ENCODE measurements around the gene UPF2. TPM values are rescaled to one million over a fixed set of nuclear protein-coding genes. Genes with fewer than 3 reads are reported as not detected.

UPF2 gene
- total and polyA plus RNA-seq, 8 donors = 6.1 to 12.5 (median 9.0) TPM

DNA sequence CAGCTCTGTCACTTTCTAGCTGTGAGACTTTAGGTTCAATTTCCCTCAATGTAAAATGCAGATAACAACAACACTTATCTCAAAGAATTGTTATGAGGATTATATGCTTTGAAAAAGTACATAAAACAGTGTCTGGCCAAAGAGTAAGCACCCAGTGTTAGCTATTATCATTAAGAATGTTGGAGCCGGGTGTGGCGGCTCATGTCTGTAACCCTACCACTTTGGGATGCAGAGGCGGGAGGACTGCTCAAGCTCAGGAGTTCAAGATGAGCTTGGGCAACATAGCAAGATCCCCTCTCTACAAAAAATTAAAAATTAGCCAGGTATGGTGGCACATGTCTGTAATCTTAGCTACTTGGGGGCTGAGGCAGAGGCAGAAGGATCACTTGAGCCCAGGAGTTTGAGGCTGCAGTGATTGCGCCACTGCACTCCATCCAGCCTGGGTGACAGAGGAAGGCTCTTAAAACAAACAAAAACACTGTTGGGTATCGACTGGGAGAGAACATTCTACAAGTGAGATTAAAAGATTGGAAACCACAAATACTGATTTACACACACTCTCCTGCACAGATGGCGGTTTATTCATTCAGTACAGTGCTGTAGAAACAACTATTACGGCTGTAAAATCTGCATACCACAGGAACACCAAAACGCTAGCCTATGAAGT lies 112.2 kb downstream of the UPF2 start:
- intact Hi-C loops (cut with DNase I) = no loop called here
- WGBS, 2 donors = 95 to 96% methylated on average over 8 of the region's 8 CpGs
- TF ChIP-seq, protein P1, sequence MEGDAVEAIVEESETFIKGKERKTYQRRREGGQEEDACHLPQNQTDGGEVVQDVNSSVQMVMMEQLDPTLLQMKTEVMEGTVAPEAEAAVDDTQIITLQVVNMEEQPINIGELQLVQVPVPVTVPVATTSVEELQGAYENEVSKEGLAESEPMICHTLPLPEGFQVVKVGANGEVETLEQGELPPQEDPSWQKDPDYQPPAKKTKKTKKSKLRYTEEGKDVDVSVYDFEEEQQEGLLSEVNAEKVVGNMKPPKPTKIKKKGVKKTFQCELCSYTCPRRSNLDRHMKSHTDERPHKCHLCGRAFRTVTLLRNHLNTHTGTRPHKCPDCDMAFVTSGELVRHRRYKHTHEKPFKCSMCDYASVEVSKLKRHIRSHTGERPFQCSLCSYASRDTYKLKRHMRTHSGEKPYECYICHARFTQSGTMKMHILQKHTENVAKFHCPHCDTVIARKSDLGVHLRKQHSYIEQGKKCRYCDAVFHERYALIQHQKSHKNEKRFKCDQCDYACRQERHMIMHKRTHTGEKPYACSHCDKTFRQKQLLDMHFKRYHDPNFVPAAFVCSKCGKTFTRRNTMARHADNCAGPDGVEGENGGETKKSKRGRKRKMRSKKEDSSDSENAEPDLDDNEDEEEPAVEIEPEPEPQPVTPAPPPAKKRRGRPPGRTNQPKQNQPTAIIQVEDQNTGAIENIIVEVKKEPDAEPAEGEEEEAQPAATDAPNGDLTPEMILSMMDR (IDR thresholded peaks at IDR 0.05) = no peak
- no peaks in the 10 kb centered on the region for H3K9me3 ChIP-seq
- no peak for DNase-seq
- H3K4me3 ChIP-seq = no peak overlapping the region
- no peak for FAIRE-seq
- no peaks in the 10 kb centered on the region for H3K4me1 ChIP-seq
- no peak overlapping the region for H3K27ac ChIP-seq
- H3K36me3 ChIP-seq = peaks cover 0 to 66% (median 24%) of the 10 kb centered on the region in 3 donors
- H3K27me3 ChIP-seq = no peaks in the 10 kb centered on the region
- ATAC-seq = no peak

DNA sequence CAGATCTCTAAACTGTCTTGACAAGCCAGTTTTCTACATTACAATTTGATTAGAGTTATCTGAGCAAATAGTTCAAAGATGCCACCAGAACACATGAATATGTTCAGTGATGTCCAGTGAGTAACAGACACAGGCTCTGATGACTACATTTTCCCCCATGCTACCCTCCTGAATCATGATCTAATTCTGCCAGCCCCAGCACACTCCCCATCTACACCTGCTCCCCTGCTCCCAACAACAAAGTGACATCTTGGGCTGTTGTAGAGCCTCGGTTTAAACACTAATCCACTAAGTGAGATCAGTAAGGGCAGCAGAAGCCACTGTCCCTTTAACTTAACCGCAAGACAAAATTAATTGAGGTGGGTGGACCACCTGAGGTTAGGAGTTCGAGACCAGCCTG lies 114.9 kb downstream of the UPF2 start:
- H3K27ac ChIP-seq = no peak overlapping the region
- no peaks in the 10 kb centered on the region for H3K9me3 ChIP-seq
- intact Hi-C loops (cut with DNase I) = no loop called here
- H3K27me3 ChIP-seq = no peaks in the 10 kb centered on the region
- FAIRE-seq (no peak), ATAC-seq (no peak), DNase-seq (no peak)
- no peaks in the 10 kb centered on the region for H3K4me1 ChIP-seq
- TF ChIP-seq, protein P1 (IDR thresholded peaks at IDR 0.05) = no peak
- 88 to 93% methylated on average over 3 of the region's 3 CpGs for WGBS, 2 donors
- peaks cover 0 to 53% (median 24%) of the 10 kb centered on the region in 3 donors for H3K36me3 ChIP-seq
- no peak overlapping the region for H3K4me3 ChIP-seq

DNA sequence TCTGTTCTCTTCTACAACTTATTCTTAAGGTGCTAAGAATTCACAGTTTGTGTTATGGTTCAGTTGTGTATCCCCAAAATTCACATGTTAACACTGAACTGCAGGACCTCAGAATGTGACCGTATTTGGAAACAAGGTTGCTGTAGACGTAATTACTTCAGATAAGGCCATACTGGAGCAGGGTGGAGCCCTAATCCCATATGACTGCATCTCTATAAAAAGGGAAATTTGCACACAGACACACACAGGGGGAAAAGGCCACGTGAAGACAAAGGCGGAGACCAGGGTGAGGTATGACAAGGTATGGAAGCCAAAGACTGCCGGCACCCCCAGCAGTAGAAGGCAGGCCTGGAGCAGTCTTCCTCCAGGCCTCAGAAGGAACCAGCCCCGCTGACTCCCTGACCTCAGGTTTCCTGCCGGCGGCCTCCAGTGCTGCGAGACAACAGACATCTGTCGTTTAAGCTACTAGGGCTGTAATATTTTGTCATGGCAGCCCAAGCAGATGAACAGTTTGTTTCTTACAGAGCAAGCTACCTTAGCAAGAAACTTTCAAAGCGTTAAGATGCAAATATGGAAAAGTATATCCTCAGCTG lies 120.7 kb downstream of the UPF2 start:
- peaks cover 0 to 46% (median 15%) of the 10 kb centered on the region in 3 donors for H3K36me3 ChIP-seq
- TF ChIP-seq, protein P1 (IDR thresholded peaks at IDR 0.05) = no peak
- no peak overlapping the region for H3K4me3 ChIP-seq
- no peak for DNase-seq
- no peaks in the 10 kb centered on the region for H3K9me3 ChIP-seq
- FAIRE-seq = no peak
- no peaks in the 10 kb centered on the region for H3K27me3 ChIP-seq
- no peak for ATAC-seq
- intact Hi-C loops (cut with DNase I) = no loop called here
- H3K4me1 ChIP-seq = no peaks in the 10 kb centered on the region
- H3K27ac ChIP-seq = no peak overlapping the region
- 87 to 88% methylated on average over 11 of the region's 11 CpGs for WGBS, 2 donors

DNA sequence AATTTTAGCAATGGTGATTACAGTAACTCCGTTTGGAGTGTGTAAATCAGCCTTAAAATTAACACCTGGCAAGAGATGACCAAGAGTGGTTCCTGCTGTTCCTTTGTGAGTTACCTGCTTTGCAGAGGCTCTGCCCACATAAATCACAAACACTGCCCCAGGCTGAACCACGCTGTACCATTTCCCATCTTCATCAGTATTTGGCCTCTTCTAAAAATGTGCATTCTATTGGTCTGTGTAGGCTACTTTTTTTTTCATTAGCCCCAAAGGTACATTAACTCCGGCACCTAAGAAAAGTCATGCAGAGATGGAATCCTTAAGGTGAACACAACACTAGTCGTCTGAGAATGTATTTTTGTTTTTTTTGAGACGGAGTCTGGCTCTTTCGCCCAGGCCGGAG lies 123.3 kb downstream of the UPF2 start:
- WGBS, 2 donors = 87 to 88% methylated on average over 7 of the region's 7 CpGs

More for the DNA sequence above, 123.3 kb downstream of the UPF2 start:
- FAIRE-seq (no peak), DNase-seq (no peak), ATAC-seq (no peak)
- H3K27me3 ChIP-seq = no peaks in the 10 kb centered on the region
- intact Hi-C loops (cut with DNase I) = no loop called here
- no peak overlapping the region for H3K27ac ChIP-seq
- H3K4me3 ChIP-seq = no peak overlapping the region
- H3K36me3 ChIP-seq = peaks cover 0 to 30% (median 10%) of the 10 kb centered on the region in 3 donors
- TF ChIP-seq, protein P1 (IDR thresholded peaks at IDR 0.05) = no peak
- H3K4me1 ChIP-seq = no peaks in the 10 kb centered on the region
- no peaks in the 10 kb centered on the region for H3K9me3 ChIP-seq

Measured in pancreas (tissue), 10 donors.